ENCODE measurements around the gene AGBL1.

The AGBL1 gene

GRCh38 chr15:86247249-86247955, 167.7 kb downstream of the AGBL1 start:
- POLR2A ChIA-PET: no interaction called here
- no peak overlapping the region for H3K27ac ChIP-seq (ENCODE audit: extremely low read depth, low read depth, low read length)
- H3K4me1 ChIP-seq (ENCODE audit: control insufficient read depth, insufficient read depth, low read length): no peaks in the 10 kb centered on the region
- no peak for TF ChIP-seq HOXD13 (CRISPR knock-in tag; IDR thresholded peaks at IDR 0.05; ENCODE audit: borderline replicate concordance)
- no peak for TF ChIP-seq ZNF600 (tag by site-specific recombination; IDR thresholded peaks at IDR 0.05)
- no peak for TF ChIP-seq ZNF398 (tag by site-specific recombination; IDR thresholded peaks at IDR 0.05)
- no peak for TF ChIP-seq HOXC10 (CRISPR knock-in tag; IDR thresholded peaks at IDR 0.05)
- no peak for TF ChIP-seq KLF1 (tag by site-specific recombination; IDR thresholded peaks at IDR 0.05)
- TF ChIP-seq ZNF548 (tag by site-specific recombination; IDR thresholded peaks at IDR 0.05): no peak
- no peak for TF ChIP-seq ZBTB20 (tag by site-specific recombination; IDR thresholded peaks at IDR 0.05)
- no peak for TF ChIP-seq SCRT2 (tag by site-specific recombination; IDR thresholded peaks at IDR 0.05)
- no peak for TF ChIP-seq ZNF19 (tag by site-specific recombination; IDR thresholded peaks at IDR 0.05; ENCODE audit: low read depth)
- TF ChIP-seq, protein P1, sequence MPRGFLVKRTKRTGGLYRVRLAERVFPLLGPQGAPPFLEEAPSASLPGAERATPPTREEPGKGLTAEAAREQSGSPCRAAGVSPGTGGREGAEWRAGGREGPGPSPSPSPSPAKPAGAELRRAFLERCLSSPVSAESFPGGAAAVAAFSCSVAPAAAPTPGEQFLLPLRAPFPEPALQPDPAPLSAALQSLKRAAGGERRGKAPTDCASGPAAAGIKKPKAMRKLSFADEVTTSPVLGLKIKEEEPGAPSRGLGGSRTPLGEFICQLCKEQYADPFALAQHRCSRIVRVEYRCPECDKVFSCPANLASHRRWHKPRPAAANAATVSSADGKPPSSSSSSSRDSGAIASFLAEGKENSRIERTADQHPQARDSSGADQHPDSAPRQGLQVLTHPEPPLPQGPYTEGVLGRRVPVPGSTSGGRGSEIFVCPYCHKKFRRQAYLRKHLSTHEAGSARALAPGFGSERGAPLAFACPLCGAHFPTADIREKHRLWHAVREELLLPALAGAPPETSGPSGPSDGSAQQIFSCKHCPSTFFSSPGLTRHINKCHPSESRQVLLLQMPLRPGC (tag by site-specific recombination; IDR thresholded peaks at IDR 0.05): no peak
- no peaks in the 10 kb centered on the region for H3K9me3 ChIP-seq (ENCODE audit: control insufficient read depth, insufficient read depth, low read depth, low read length)
- no peaks in the 10 kb centered on the region for H3K36me3 ChIP-seq (ENCODE audit: control insufficient read depth in 2 of 2, insufficient read depth in 1 of 2, low read length in 2 of 2)
- H3K4me3 ChIP-seq (ENCODE audit: low read depth, low read length): no peak overlapping the region
- CTCF ChIA-PET: no interaction called here

DNA sequence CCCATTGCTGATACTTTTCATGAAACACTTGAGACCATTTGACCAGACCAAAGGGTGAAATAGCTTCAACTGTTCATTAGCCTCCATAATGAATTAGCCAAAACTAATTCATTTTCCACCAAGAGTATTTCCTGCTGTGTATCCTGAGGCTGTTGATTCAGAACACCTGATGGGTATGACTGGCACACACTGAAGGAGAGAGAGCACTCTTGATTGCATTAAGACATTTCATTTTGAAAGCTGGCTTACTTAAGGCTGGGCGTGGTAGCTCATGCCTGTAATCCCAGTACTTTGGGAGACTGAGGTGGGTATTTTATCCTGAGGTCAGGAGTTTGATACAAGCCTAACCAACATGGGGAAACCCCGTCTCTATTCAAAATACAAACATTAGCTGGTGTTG, 175.6 kb downstream of the AGBL1 start:
- no peaks in the 10 kb centered on the region for H3K9me3 ChIP-seq (ENCODE audit: control insufficient read depth, insufficient read depth, low read depth, low read length)
- POLR2A ChIA-PET: no interaction called here
- no peaks in the 10 kb centered on the region for H3K4me1 ChIP-seq (ENCODE audit: control insufficient read depth, insufficient read depth, low read length)
- H3K4me3 ChIP-seq (ENCODE audit: low read depth, low read length): no peak overlapping the region
- no peak overlapping the region for H3K27ac ChIP-seq (ENCODE audit: extremely low read depth, low read depth, low read length)
- H3K36me3 ChIP-seq (ENCODE audit: control insufficient read depth in 2 of 2, insufficient read depth in 1 of 2, low read length in 2 of 2): no peaks in the 10 kb centered on the region
- CTCF ChIA-PET: no interaction called here
- TF ChIP-seq SP3 (tag by site-specific recombination; IDR thresholded peaks at IDR 0.05): no peak
- TF ChIP-seq, protein P2, sequence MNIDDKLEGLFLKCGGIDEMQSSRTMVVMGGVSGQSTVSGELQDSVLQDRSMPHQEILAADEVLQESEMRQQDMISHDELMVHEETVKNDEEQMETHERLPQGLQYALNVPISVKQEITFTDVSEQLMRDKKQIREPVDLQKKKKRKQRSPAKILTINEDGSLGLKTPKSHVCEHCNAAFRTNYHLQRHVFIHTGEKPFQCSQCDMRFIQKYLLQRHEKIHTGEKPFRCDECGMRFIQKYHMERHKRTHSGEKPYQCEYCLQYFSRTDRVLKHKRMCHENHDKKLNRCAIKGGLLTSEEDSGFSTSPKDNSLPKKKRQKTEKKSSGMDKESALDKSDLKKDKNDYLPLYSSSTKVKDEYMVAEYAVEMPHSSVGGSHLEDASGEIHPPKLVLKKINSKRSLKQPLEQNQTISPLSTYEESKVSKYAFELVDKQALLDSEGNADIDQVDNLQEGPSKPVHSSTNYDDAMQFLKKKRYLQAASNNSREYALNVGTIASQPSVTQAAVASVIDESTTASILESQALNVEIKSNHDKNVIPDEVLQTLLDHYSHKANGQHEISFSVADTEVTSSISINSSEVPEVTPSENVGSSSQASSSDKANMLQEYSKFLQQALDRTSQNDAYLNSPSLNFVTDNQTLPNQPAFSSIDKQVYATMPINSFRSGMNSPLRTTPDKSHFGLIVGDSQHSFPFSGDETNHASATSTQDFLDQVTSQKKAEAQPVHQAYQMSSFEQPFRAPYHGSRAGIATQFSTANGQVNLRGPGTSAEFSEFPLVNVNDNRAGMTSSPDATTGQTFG (tag by site-specific recombination; IDR thresholded peaks at IDR 0.05; ENCODE audit: borderline replicate concordance): no peak
- no peak for TF ChIP-seq ZNF121 (tag by site-specific recombination; IDR thresholded peaks at IDR 0.05)
- no peak for TF ChIP-seq GLIS1 (tag by site-specific recombination; IDR thresholded peaks at IDR 0.05)
- TF ChIP-seq, protein P3, sequence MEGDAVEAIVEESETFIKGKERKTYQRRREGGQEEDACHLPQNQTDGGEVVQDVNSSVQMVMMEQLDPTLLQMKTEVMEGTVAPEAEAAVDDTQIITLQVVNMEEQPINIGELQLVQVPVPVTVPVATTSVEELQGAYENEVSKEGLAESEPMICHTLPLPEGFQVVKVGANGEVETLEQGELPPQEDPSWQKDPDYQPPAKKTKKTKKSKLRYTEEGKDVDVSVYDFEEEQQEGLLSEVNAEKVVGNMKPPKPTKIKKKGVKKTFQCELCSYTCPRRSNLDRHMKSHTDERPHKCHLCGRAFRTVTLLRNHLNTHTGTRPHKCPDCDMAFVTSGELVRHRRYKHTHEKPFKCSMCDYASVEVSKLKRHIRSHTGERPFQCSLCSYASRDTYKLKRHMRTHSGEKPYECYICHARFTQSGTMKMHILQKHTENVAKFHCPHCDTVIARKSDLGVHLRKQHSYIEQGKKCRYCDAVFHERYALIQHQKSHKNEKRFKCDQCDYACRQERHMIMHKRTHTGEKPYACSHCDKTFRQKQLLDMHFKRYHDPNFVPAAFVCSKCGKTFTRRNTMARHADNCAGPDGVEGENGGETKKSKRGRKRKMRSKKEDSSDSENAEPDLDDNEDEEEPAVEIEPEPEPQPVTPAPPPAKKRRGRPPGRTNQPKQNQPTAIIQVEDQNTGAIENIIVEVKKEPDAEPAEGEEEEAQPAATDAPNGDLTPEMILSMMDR (tag by site-specific recombination; IDR thresholded peaks at IDR 0.05): no peak
- TF ChIP-seq, protein P4, sequence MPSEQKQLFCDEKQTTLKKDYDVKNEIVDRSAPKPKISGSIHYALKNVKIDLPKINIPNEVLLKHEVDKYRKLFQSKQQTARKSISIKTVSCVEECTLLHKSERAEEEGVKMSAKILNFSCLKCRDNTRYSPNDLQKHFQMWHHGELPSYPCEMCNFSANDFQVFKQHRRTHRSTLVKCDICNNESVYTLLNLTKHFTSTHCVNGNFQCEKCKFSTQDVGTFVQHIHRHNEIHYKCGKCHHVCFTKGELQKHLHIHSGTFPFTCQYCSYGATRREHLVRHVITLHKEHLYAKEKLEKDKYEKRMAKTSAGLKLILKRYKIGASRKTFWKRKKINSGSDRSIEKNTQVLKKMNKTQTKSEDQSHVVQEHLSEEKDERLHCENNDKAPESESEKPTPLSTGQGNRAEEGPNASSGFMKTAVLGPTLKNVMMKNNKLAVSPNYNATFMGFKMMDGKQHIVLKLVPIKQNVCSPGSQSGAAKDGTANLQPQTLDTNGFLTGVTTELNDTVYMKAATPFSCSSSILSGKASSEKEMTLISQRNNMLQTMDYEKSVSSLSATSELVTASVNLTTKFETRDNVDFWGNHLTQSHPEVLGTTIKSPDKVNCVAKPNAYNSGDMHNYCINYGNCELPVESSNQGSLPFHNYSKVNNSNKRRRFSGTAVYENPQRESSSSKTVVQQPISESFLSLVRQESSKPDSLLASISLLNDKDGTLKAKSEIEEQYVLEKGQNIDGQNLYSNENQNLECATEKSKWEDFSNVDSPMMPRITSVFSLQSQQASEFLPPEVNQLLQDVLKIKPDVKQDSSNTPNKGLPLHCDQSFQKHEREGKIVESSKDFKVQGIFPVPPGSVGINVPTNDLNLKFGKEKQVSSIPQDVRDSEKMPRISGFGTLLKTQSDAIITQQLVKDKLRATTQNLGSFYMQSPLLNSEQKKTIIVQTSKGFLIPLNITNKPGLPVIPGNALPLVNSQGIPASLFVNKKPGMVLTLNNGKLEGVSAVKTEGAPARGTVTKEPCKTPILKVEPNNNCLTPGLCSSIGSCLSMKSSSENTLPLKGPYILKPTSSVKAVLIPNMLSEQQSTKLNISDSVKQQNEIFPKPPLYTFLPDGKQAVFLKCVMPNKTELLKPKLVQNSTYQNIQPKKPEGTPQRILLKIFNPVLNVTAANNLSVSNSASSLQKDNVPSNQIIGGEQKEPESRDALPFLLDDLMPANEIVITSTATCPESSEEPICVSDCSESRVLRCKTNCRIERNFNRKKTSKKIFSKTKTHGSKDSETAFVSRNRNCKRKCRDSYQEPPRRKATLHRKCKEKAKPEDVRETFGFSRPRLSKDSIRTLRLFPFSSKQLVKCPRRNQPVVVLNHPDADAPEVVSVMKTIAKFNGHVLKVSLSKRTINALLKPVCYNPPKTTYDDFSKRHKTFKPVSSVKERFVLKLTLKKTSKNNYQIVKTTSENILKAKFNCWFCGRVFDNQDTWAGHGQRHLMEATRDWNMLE (tag by site-specific recombination; conservative IDR thresholded peaks at IDR 0.05; ENCODE audit: low read depth): no peak
- TF ChIP-seq ZNF140 (tag by site-specific recombination; IDR thresholded peaks at IDR 0.05): no peak
- TF ChIP-seq, protein P5, sequence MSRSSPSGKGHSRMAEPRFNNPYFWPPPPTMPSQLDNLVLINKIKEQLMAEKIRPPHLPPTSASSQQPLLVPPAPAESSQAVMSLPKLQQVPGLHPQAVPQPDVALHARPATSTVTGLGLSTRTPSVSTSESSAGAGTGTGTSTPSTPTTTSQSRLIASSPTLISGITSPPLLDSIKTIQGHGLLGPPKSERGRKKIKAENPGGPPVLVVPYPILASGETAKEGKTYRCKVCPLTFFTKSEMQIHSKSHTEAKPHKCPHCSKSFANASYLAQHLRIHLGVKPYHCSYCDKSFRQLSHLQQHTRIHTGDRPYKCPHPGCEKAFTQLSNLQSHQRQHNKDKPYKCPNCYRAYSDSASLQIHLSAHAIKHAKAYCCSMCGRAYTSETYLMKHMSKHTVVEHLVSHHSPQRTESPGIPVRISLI (tag by site-specific recombination; IDR thresholded peaks at IDR 0.05): no peak
- TF ChIP-seq ZNF658 (tag by site-specific recombination; IDR thresholded peaks at IDR 0.05): no peak
- TF ChIP-seq, protein P1 (tag by site-specific recombination; IDR thresholded peaks at IDR 0.05): no peak
